ENCODE results near the gene RHEBL1.

GRCh38 chr12:49051777-49052438, 17.9 kb downstream of the RHEBL1 start:
- TF ChIP-seq CTCF (IDR thresholded peaks at IDR 0.05; ENCODE audit: low read length), result no peak
- no peak for TF ChIP-seq EZH2 (optimal IDR thresholded peaks at IDR 0.05; ENCODE audit: low read depth, low read length)
